CD14-positive monocyte (primary cell): Measurements from ENCODE around the gene ANKRD39. TPM values are rescaled to one million over a fixed set of nuclear protein-coding genes. Genes with fewer than 3 reads are reported as not detected.
A peak's percentile ranks its signal among the peaks of the same experiment; 100 is the strongest.
"Not testable (repeated sequence)": the region's sequence is repeated elsewhere in the genome, so short reads cannot be mapped to it uniquely, and the experiment has no call there.

ENCODE experiments used
- DNase-seq, 3 donors: peaks; one replicate each; pipeline ENCODE4 v3.0.0-alpha.2; 2011 to 2022
- H2AFZ ChIP-seq: 2 replicates; pipeline ENCODE4 v1.6.0; 2012; ENCODE audit warnings: mild to moderate bottlenecking, low read depth, low read length, inconsistent platforms; ENCODE audit not compliant: insufficient read depth, poor library complexity, severe bottlenecking
- H3K27ac ChIP-seq, 2 donors: 1 replicate in 1 of 2; 2 replicates in 1 of 2; pipeline ENCODE4 v1.5.1; 2012 to 2013; ENCODE audit warnings: low read length in 2 of 2, control low read depth in 1 of 2, inconsistent platforms in 1 of 2, low read depth in 1 of 2, mild to moderate bottlenecking in 1 of 2
- H3K27me3 ChIP-seq, 2 donors: one replicate each; pipeline versions ENCODE4 v1.6.0 to v1.6.1; 2011 to 2013; ENCODE audit warnings: low read length in 2 of 2; ENCODE audit not compliant: control insufficient read depth in 2 of 2, insufficient read depth in 2 of 2
- H3K36me3 ChIP-seq, 2 donors: replicated peaks in 1 of 2; 1 replicate in 1 of 2; 2 replicates in 1 of 2; pipeline versions ENCODE4 v1.5.1 to v1.6.1; 2012 to 2013; ENCODE audit warnings: low read length in 2 of 2, control low read depth in 1 of 2, inconsistent platforms in 1 of 2, mild to moderate bottlenecking in 1 of 2; ENCODE audit not compliant: insufficient read depth in 2 of 2, control insufficient read depth in 1 of 2
- H3K4me1 ChIP-seq, 2 donors: 1 replicate in 1 of 2; 2 replicates in 1 of 2; pipeline versions ENCODE4 v1.5.1 to v1.6.1; 2012 to 2013; ENCODE audit warnings: low read length in 2 of 2, control low read depth in 1 of 2, inconsistent platforms in 1 of 2, mild to moderate bottlenecking in 1 of 2, moderate library complexity in 1 of 2; ENCODE audit not compliant: insufficient read depth in 2 of 2, control insufficient read depth in 1 of 2
- H3K4me2 ChIP-seq: replicated peaks from 2 replicates; pipeline ENCODE3; 2012; ENCODE audit warnings: low read length, moderate library complexity, mild to moderate bottlenecking; ENCODE audit not compliant: poor library complexity, severe bottlenecking; ENCODE audit errors: extremely low read depth
- H3K4me3 ChIP-seq, 3 experiments: fragments of 200-600 bp in 1 of 3; sonication (generic) in 1 of 3; replicated peaks in 1 of 3; 1 replicate in 2 of 3; 2 replicates in 1 of 3; pipeline ENCODE4 v1.5.1; 2011 to 2013; ENCODE audit warnings: low read length in 3 of 3, mild to moderate bottlenecking in 3 of 3, control low read depth in 2 of 3, low read depth in 2 of 3, inconsistent platforms in 1 of 3, moderate library complexity in 1 of 3
- H3K79me2 ChIP-seq: 2 replicates; pipeline ENCODE4 v1.6.0; 2012; ENCODE audit warnings: mild to moderate bottlenecking, control low read depth, inconsistent platforms, low read length, moderate library complexity; ENCODE audit not compliant: insufficient read depth
- H3K9ac ChIP-seq: 2 replicates; pipeline ENCODE4 v1.6.0; 2017; ENCODE audit warnings: low read length, mild to moderate bottlenecking; ENCODE audit not compliant: insufficient read depth, poor library complexity, severe bottlenecking
- H3K9me3 ChIP-seq, 2 donors: replicated peaks in 1 of 2; 1 replicate in 1 of 2; 2 replicates in 1 of 2; pipeline versions ENCODE4 v1.5.1 to v1.6.1; 2012 to 2013; ENCODE audit warnings: low read length in 2 of 2, control low read depth in 1 of 2; ENCODE audit not compliant: control insufficient read depth in 1 of 2, insufficient read depth in 1 of 2
- H4K20me1 ChIP-seq: 2 replicates; pipeline ENCODE4 v1.6.0; 2012; ENCODE audit warnings: mild to moderate bottlenecking, low read length, control low read depth, moderate library complexity; ENCODE audit not compliant: insufficient read depth
- H3K27ac Mint-ChIP-seq, 7 donors: one replicate each; pipeline ENCODE4 v1.8.0; 2020; ENCODE audit warnings: mild to moderate bottlenecking in 7 of 7, mixed read lengths in 7 of 7, moderate library complexity in 6 of 7, inconsistent platforms in 2 of 7
- H3K27me3 Mint-ChIP-seq, 3 donors: one replicate each; pipeline ENCODE4 v1.8.0; 2021 to 2022; ENCODE audit warnings: low read depth in 3 of 3, mild to moderate bottlenecking in 3 of 3, mixed read lengths in 3 of 3, moderate library complexity in 3 of 3, inconsistent platforms in 1 of 3
- H3K36me3 Mint-ChIP-seq, 2 donors: one replicate each; pipeline ENCODE4 v1.8.0; 2020; ENCODE audit warnings: mixed read lengths in 2 of 2, inconsistent platforms in 1 of 2, mild to moderate bottlenecking in 1 of 2
- H3K4me1 Mint-ChIP-seq: one replicate; pipeline ENCODE4 v1.8.0; 2020; ENCODE audit warnings: mild to moderate bottlenecking, mixed read lengths
- H3K4me3 Mint-ChIP-seq, 2 donors: one replicate each; pipeline ENCODE4 v1.8.0; 2020; ENCODE audit warnings: mild to moderate bottlenecking in 2 of 2, mixed read lengths in 2 of 2, moderate library complexity in 1 of 2
- H3K9me3 Mint-ChIP-seq, 7 donors: one replicate each; pipeline ENCODE4 v1.8.0; 2020 to 2022; ENCODE audit warnings: mixed read lengths in 7 of 7, mild to moderate bottlenecking in 6 of 7, moderate library complexity in 6 of 7, inconsistent platforms in 2 of 7
- WGBS: methylation state at CpG from one replicate; pipeline ENCODE4 v1.1.5; 2013; ENCODE audit warnings: missing lambda C conversion rate; ENCODE audit not compliant: insufficient coverage; 5-methylcytosine and 5-hydroxymethylcytosine counted together
- intact Hi-C, 2 donors: fragments of 100-400 bp; cut with micrococcal nuclease; formaldehyde crosslinking; loops; one replicate each; pipeline versions ENCODE4 v1.15.0 to v1.15.1; 2023
- polyA plus RNA-seq, 3 donors: library from polyadenylated mRNA; depleted of rRNA in 1 of 3; unstranded in 2 of 3; stranded (reverse) in 1 of 3; fragments of 300-500 nt in 2 of 3; fragments of >200 nt in 1 of 3; fragmentation: Illumina TruSeq in 2 of 3; gene quantifications; 1 replicate in 2 of 3; 2 replicates in 1 of 3; pipeline ENCODE4 v1.2.3, GENCODE V29; 2012 to 2021
- TF ChIP-seq, protein P1 (sequence below): fragments of 200-600 bp; IDR thresholded peaks from one replicate; pipeline ENCODE4 v1.8.0; 2022; ENCODE audit warnings: antibody characterized with exemption, mild to moderate bottlenecking

The ANKRD39 gene
- polyA plus RNA-seq, 3 donors = 6.2 to 9.7 (median 9.0) TPM

DNA sequence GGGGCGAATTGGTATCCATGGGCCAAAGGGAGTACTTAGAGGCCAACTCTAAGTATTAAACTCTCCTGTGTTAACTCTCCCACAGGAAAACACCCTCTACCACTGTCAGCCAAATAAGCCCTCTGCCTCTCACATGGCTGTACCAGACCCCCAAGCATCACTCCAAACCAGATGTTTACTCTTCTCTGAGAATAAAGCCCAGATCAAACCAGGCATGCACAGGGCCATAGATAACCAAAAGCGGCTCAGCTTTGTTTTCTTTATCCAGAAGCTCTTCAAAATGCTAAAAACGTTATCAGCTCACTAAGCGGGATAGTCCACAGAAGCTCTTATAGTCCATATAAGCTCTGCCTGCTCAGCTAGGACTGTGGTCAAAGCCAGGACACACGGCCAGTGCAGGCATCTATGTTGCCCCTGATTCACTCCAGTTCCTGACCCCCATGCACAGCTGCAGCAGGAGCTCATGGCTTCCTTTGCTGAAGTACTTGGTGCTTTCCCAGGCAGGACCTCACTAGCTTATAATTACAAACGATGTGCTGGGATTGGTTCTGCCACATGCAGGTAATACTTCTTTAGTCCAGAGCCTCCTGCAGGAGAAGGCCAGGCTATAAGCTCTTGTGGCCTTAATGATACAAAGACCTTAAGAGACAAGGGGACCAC, 33.0 kb upstream of the ANKRD39 start:
- WGBS = 95% methylated on average over 5 of the region's 6 CpGs
- H3K9me3 ChIP-seq = no peaks in the 10 kb centered on the region
- H3K36me3 Mint-ChIP-seq = peaks cover 3 to 8% of the 10 kb centered on the region in 2 donors
- no peak overlapping the region for H3K27ac ChIP-seq
- no peaks in the 10 kb centered on the region for H3K79me2 ChIP-seq
- H3K4me3 Mint-ChIP-seq = peak overlapping the region in 1 of 2 donors; percentile 67
- peaks cover 24% of the 10 kb centered on the region for H3K4me1 Mint-ChIP-seq
- no peak overlapping the region for H2AFZ ChIP-seq
- peaks cover 0 to 2% (median 0%) of the 10 kb centered on the region in 7 donors for H3K9me3 Mint-ChIP-seq
- intact Hi-C loops = no loop called here
- H3K27ac Mint-ChIP-seq = no peak overlapping the region
- H3K27me3 ChIP-seq = peaks cover 0 to 66% of the 10 kb centered on the region in 2 donors
- H3K9ac ChIP-seq = no peak overlapping the region
- H4K20me1 ChIP-seq = peaks cover 5% of the 10 kb centered on the region
- H3K4me3 ChIP-seq = no peak overlapping the region
- H3K27me3 Mint-ChIP-seq = peaks cover 43 to 88% (median 52%) of the 10 kb centered on the region in 3 donors
- DNase-seq = no peak
- H3K4me2 ChIP-seq = no peak overlapping the region
- no peaks in the 10 kb centered on the region for H3K36me3 ChIP-seq
- TF ChIP-seq, protein P1, sequence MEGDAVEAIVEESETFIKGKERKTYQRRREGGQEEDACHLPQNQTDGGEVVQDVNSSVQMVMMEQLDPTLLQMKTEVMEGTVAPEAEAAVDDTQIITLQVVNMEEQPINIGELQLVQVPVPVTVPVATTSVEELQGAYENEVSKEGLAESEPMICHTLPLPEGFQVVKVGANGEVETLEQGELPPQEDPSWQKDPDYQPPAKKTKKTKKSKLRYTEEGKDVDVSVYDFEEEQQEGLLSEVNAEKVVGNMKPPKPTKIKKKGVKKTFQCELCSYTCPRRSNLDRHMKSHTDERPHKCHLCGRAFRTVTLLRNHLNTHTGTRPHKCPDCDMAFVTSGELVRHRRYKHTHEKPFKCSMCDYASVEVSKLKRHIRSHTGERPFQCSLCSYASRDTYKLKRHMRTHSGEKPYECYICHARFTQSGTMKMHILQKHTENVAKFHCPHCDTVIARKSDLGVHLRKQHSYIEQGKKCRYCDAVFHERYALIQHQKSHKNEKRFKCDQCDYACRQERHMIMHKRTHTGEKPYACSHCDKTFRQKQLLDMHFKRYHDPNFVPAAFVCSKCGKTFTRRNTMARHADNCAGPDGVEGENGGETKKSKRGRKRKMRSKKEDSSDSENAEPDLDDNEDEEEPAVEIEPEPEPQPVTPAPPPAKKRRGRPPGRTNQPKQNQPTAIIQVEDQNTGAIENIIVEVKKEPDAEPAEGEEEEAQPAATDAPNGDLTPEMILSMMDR = no peak
- H3K4me1 ChIP-seq = peaks cover 29 to 33% of the 10 kb centered on the region in 2 donors

GRCh38 chr2:96890252-96890651, 32.4 kb upstream of the ANKRD39 start:
- H3K27ac ChIP-seq = no peak overlapping the region
- H3K9ac ChIP-seq = no peak overlapping the region
- H3K4me3 ChIP-seq = no peak overlapping the region
- H3K27me3 Mint-ChIP-seq = peaks cover 49 to 88% (median 57%) of the 10 kb centered on the region in 3 donors
- H3K9me3 Mint-ChIP-seq = peaks cover 0 to 2% (median 0%) of the 10 kb centered on the region in 7 donors
- H3K4me1 Mint-ChIP-seq = peaks cover 31% of the 10 kb centered on the region
- H3K27ac Mint-ChIP-seq = no peak overlapping the region
- TF ChIP-seq, protein P1 = no peak
- no peak for DNase-seq
- H3K27me3 ChIP-seq = peaks cover 0 to 64% of the 10 kb centered on the region in 2 donors
- no peak overlapping the region for H3K4me2 ChIP-seq
- intact Hi-C loops = no loop called here
- H3K9me3 ChIP-seq = no peaks in the 10 kb centered on the region
- peaks cover 5% of the 10 kb centered on the region for H4K20me1 ChIP-seq
- no peaks in the 10 kb centered on the region for H3K79me2 ChIP-seq
- H3K36me3 Mint-ChIP-seq = peaks cover 3 to 9% of the 10 kb centered on the region in 2 donors
- WGBS = 100% methylated on average over 4 of the region's 7 CpGs
- no peaks in the 10 kb centered on the region for H3K36me3 ChIP-seq
- peak overlapping the region in 1 of 2 donors; percentile 67 for H3K4me3 Mint-ChIP-seq
- peaks cover 35 to 39% of the 10 kb centered on the region in 2 donors for H3K4me1 ChIP-seq
- no peak overlapping the region for H2AFZ ChIP-seq

GRCh38 chr2:96889502-96889901, 31.7 kb upstream of the ANKRD39 start:
- H3K9me3 ChIP-seq, H3K4me2 ChIP-seq, H3K79me2 ChIP-seq, intact Hi-C loops, H3K36me3 Mint-ChIP-seq, H3K9me3 Mint-ChIP-seq, DNase-seq, H3K27ac ChIP-seq, H3K9ac ChIP-seq, H2AFZ ChIP-seq, H3K36me3 ChIP-seq, H3K27ac Mint-ChIP-seq, H4K20me1 ChIP-seq, H3K4me3 ChIP-seq: not testable (repeated sequence)
- Histone ChIP-seq H3K27me3 (peaks cover 0 to 69% of the 10 kb centered on the region in 2 donors), H3K4me1 (peaks cover 41 to 47% of the 10 kb centered on the region in 2 donors)
- WGBS = 92% methylated on average over 2 of the region's 5 CpGs
- Mint-ChIP-seq H3K27me3 (peaks cover 52 to 91% (median 65%) of the 10 kb centered on the region in 3 donors), H3K4me1 (peaks cover 33% of the 10 kb centered on the region), H3K4me3 (peak overlapping the region in 1 of 2 donors; percentile 57)
